MCF 10A (cell line): ENCODE data around the gene CYREN. TPM values are rescaled to one million over a fixed set of nuclear protein-coding genes. Genes with fewer than 3 reads are reported as not detected.
A peak's percentile ranks its signal among the peaks of the same experiment; 100 is the strongest.
"Not testable (repeated sequence)": the region's sequence is repeated elsewhere in the genome, so short reads cannot be mapped to it uniquely, and the experiment has no call there.

Experiments used
- BruUV-seq: library from RNA; stranded (reverse); fragments of 400-500 nt; replicated peaks from 2 replicates; lab custom pipeline; 2021; lab: Mats Ljungman, UMichigan
- CTCF ChIA-PET: fragments of 300-600 bp; sonication (Branson Sonifier 250); formaldehyde crosslinking; extraction: SDS; loops from one replicate; lab custom pipeline; 2021; ENCODE audit warnings: antibody characterized with exemption, inconsistent platforms; lab: Yijun Ruan, JAX
- POLR2A ChIA-PET: fragments of 300-600, 350-650 bp; sonication (Branson Sonifier 250); formaldehyde crosslinking; extraction: SDS; loops from one replicate; lab custom pipeline; 2020; ENCODE audit warnings: antibody characterized with exemption, inconsistent platforms; lab: Yijun Ruan, JAX
- DNase-seq: peaks from one replicate; pipeline ENCODE4 v3.0.0-alpha.2; 2018; ENCODE audit not compliant: unreplicated experiment
- H3K27ac Mint-ChIP-seq: one replicate; pipeline ENCODE4 v1.8.0; 2022; ENCODE audit warnings: mild to moderate bottlenecking, low read depth, mixed read lengths; ENCODE audit not compliant: unreplicated experiment
- H3K27me3 Mint-ChIP-seq: one replicate; pipeline ENCODE4 v1.8.0; 2022; ENCODE audit warnings: mixed read lengths; ENCODE audit not compliant: insufficient read depth, unreplicated experiment
- H3K36me3 Mint-ChIP-seq: one replicate; pipeline ENCODE4 v1.8.0; 2022; ENCODE audit warnings: mild to moderate bottlenecking, moderate library complexity, mixed read lengths; ENCODE audit not compliant: insufficient read depth, unreplicated experiment
- H3K4me1 Mint-ChIP-seq: one replicate; pipeline ENCODE4 v1.8.0; 2022; ENCODE audit warnings: mixed read lengths; ENCODE audit not compliant: insufficient read depth, unreplicated experiment
- H3K4me3 Mint-ChIP-seq: one replicate; pipeline ENCODE4 v1.8.0; 2022; ENCODE audit warnings: mild to moderate bottlenecking, moderate library complexity, mixed read lengths; ENCODE audit not compliant: unreplicated experiment
- H3K9me3 Mint-ChIP-seq: one replicate; pipeline ENCODE4 v1.8.0; 2022; ENCODE audit warnings: mixed read lengths; ENCODE audit not compliant: unreplicated experiment
- intact Hi-C: fragments of 100-400 bp; cut with micrococcal nuclease; formaldehyde crosslinking; loops from 2 replicates; pipeline ENCODE4 v1.14.1; 2022
- total RNA-seq: library from RNA; stranded (reverse); gene quantifications from 2 replicates; pipeline ENCODE4 v1.2.3, GENCODE V29; 2022
- TF ChIP-seq, protein P1 (sequence below): fragments of 200-600 bp; IDR thresholded peaks from one replicate; pipeline ENCODE4 v1.8.0; 2022; ENCODE audit warnings: antibody characterized with exemption, mild to moderate bottlenecking; ENCODE audit not compliant: unreplicated experiment

The CYREN gene
- total RNA-seq, 1 experiment from 2014 or later = 66.0 TPM

DNA sequence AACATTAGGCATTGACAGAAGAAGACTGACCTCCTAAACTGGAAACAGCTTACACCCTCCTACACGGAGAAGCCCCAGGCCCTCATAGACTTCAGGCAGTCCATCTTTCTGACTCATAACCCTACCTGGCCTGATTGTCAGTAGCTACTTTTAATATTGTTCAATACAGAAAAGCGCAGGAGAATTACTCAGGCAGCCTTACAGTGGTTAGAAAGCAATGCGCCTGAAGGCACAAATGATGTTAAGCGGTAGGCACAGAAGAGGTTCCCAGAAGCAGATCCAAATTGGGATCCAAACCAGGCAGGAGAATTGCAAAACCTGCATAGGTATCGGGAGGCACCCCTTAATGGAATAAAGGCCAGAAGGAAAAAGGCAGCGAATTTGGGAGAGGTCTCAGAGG, 5.4 kb upstream of the CYREN start:
- CTCF ChIA-PET = interaction anchor here (0.6 to 1.0 kb wide), 3 partner anchors 34 to 483 kb away, joined by 3 to 5 read pairs (median 3); no protein-coding TSS in a partner anchor
- H3K4me3 Mint-ChIP-seq = peak overlapping the region; percentile 41
- H3K9me3 Mint-ChIP-seq = no peaks in the 10 kb centered on the region
- peaks cover 28% of the 10 kb centered on the region for H3K36me3 Mint-ChIP-seq
- TF ChIP-seq, protein P1, sequence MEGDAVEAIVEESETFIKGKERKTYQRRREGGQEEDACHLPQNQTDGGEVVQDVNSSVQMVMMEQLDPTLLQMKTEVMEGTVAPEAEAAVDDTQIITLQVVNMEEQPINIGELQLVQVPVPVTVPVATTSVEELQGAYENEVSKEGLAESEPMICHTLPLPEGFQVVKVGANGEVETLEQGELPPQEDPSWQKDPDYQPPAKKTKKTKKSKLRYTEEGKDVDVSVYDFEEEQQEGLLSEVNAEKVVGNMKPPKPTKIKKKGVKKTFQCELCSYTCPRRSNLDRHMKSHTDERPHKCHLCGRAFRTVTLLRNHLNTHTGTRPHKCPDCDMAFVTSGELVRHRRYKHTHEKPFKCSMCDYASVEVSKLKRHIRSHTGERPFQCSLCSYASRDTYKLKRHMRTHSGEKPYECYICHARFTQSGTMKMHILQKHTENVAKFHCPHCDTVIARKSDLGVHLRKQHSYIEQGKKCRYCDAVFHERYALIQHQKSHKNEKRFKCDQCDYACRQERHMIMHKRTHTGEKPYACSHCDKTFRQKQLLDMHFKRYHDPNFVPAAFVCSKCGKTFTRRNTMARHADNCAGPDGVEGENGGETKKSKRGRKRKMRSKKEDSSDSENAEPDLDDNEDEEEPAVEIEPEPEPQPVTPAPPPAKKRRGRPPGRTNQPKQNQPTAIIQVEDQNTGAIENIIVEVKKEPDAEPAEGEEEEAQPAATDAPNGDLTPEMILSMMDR = no peak
- no peaks in the 10 kb centered on the region for H3K27me3 Mint-ChIP-seq
- POLR2A ChIA-PET = interaction anchor here (0.6 to 3.8 kb wide), 8 partner anchors 11 to 285 kb away, joined by 3 to 53 read pairs (median 3); partner anchors contain the start of gene WDR91
- intact Hi-C loops = loop anchor here (10.0 kb wide), 1 partner anchor 531 kb away; the partner anchor contains the start of gene BPGM
- no TSS peak for BruUV-seq
- DNase-seq = peak; percentile 89
- peak overlapping the region; percentile 91 for H3K27ac Mint-ChIP-seq
- peaks cover 39% of the 10 kb centered on the region for H3K4me1 Mint-ChIP-seq

DNA sequence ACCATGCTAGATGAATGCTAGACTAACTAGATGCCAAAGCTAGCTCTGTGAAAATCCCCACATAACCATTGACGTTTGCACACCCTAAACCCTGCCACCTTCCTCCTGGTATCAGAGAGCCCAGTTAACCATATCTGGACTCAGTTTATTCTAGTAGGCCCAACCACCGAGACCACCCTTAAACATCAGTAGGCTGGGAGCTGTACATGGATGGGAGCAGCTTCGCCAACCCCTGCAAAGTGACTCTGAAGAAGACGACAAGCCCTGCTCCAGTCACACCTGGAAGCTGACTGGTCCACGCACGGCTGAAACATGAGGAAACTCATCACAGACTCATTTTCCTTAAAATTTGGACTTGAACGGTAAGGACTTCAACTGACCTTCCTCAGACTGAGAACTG, 4.4 kb upstream of the CYREN start:
- TF ChIP-seq, protein P1 = no peak
- POLR2A ChIA-PET = interaction anchor here (1.0 to 2.5 kb wide), 3 partner anchors 16 to 188 kb away, joined by 3 to 12 read pairs (median 5); partner anchors contain the start of genes AGBL3 and WDR91
- H3K36me3 Mint-ChIP-seq = peaks cover 18% of the 10 kb centered on the region
- BruUV-seq = no TSS peak
- CTCF ChIA-PET = interaction anchor here (0.7 kb wide), 1 partner anchor 187 kb away, joined by 3 read pairs; no protein-coding TSS in a partner anchor
- no peak for DNase-seq
- intact Hi-C loops = loop anchor here (5.0 to 10.0 kb wide), 2 partner anchors 223 to 530 kb away; partner anchors contain the start of gene BPGM
- H3K9me3 Mint-ChIP-seq = no peaks in the 10 kb centered on the region
- H3K27ac Mint-ChIP-seq = no peak overlapping the region
- peaks cover 39% of the 10 kb centered on the region for H3K4me1 Mint-ChIP-seq
- H3K4me3 Mint-ChIP-seq = no peak overlapping the region
- no peaks in the 10 kb centered on the region for H3K27me3 Mint-ChIP-seq

DNA sequence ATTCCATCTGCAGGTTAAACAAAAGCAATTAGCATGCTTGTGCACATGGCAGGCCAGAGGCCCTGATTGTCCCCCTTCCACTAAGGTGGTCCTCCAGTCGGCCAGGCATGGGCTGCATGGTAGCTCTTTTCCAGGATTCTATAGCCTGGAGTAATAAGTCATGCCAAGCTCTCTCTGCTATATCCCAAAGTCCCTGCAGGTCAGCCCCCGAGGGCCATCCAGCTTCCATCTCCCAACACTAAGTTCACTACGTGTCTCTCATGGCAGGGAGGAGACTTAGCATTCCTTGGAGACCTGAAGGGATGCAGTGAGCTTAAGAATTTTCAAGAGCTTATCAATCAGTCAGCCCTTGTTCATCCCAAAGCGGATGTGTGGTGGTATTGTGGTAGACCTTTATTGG, 3.4 kb upstream of the CYREN start:
- DNase-seq, H3K9me3 Mint-ChIP-seq, BruUV-seq, H3K27ac Mint-ChIP-seq, H3K4me3 Mint-ChIP-seq, H3K27me3 Mint-ChIP-seq: not testable (repeated sequence)
- peaks cover 22% of the 10 kb centered on the region for H3K36me3 Mint-ChIP-seq
- peaks cover 48% of the 10 kb centered on the region for H3K4me1 Mint-ChIP-seq
- ChIA-PET CTCF (interaction anchor here (0.6 to 1.2 kb wide), 3 partner anchors 145 to 565 kb away, joined by 3 read pairs; no protein-coding TSS in a partner anchor), POLR2A (interaction anchor here (0.9 to 4.9 kb wide), 4 partner anchors 16 to 528 kb away, joined by 3 to 78 read pairs (median 14); partner anchors contain the start of genes AGBL3, BPGM and WDR91)
- intact Hi-C loops = loop anchor here (5.0 to 10.0 kb wide), 2 partner anchors 222 to 529 kb away; partner anchors contain the start of gene BPGM

DNA sequence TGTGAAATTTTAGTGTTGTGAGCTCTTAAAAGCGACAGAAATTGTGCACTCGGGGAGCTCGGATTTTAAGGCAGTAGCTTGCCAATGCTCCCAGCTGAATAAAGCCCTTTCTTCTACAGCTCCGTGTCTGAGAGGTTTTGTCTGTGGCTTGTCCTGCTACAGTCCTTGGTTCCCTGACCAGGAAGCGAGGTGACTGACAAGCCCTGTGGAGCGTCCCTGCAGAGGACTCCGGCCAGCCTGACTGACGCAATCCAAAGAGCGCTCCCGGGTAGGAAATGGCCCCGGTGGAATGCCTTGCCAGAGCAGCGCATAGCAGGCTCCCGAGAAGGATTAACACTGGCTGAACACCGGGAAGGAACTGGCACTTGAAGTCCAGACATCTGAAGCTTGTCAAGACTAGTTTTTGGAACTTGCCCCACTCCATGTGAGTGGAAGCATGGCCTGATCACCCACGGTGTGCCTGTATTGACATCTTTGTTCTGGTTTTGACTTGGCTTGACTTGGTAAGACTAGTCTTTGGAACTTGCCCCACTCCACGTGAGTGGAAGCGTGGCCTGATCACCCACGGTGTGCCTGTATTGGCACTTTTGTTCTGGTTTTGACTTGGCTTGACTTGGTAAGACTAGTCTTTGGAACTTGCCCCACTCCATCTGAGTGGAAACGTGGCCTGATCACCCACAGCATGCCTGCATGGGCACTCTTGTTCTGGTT, 1.2 kb upstream of the CYREN start:
- peaks cover 27% of the 10 kb centered on the region for H3K36me3 Mint-ChIP-seq
- peak overlapping the region; percentile 79 for H3K4me3 Mint-ChIP-seq
- peak; percentile 77 for DNase-seq
- not testable (repeated sequence) for H3K9me3 Mint-ChIP-seq, H3K27me3 Mint-ChIP-seq
- peak overlapping the region; percentile 88 for H3K27ac Mint-ChIP-seq
- H3K4me1 Mint-ChIP-seq = peaks cover 45% of the 10 kb centered on the region
- TSS peak; percentile 59 for BruUV-seq
- intact Hi-C loops = loop anchor here (5.0 to 10.0 kb wide), 2 partner anchors 219 to 527 kb away; partner anchors contain the start of gene BPGM
- POLR2A ChIA-PET = interaction anchor here (0.6 to 4.9 kb wide), 22 partner anchors 8 to 560 kb away, joined by 3 to 78 read pairs (median 5); partner anchors contain the start of genes AGBL3, BPGM, TMEM140 and WDR91
- CTCF ChIA-PET = interaction anchor here (0.6 to 2.1 kb wide), 11 partner anchors 8 to 1346 kb away, joined by 3 to 8 read pairs (median 3); no protein-coding TSS in a partner anchor

DNA sequence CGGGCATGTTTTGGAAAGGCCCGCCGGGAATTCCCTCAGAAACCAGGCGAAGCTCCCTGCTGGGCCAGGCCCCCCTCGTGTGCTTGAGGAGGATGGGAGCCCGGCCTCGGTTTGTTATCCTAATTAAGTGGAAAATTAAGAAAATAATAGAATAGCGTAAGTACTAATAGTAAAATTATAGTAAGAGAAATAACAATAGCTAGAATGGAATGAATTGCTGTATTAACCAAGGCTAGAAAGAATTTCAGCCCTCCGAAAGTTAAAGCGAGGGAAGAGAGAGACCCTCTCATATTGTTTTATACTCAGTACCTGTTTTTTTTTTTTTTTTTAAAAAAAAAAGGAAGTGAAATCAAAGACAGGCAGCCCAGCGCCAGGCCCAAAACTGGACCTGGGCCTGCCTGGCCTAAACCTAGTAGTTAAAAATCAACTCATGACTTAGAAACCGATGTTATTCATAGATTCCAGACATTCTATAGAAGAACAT, 533 bp upstream of the CYREN start:
- Mint-ChIP-seq H3K4me1 (peaks cover 38% of the 10 kb centered on the region), H3K27ac (peak overlapping the region; percentile 88), H3K36me3 (peaks cover 32% of the 10 kb centered on the region), H3K4me3 (peak overlapping the region; percentile 79)
- POLR2A ChIA-PET = interaction anchor here (0.6 to 4.9 kb wide), 37 partner anchors 9 to 824 kb away, joined by 3 to 78 read pairs (median 4); partner anchors contain the start of genes AGBL3, BPGM, TMEM140 and WDR91
- not testable (repeated sequence) for BruUV-seq, DNase-seq, H3K9me3 Mint-ChIP-seq, H3K27me3 Mint-ChIP-seq
- intact Hi-C loops = loop anchor here (1.0 to 10.0 kb wide), 4 partner anchors 40 to 526 kb away; partner anchors contain the start of genes AGBL3, BPGM and WDR91
- CTCF ChIA-PET = interaction anchor here (0.6 to 2.1 kb wide), 19 partner anchors 8 to 1875 kb away, joined by 3 to 8 read pairs (median 3); no protein-coding TSS in a partner anchor
